SK-N-SH (cell line): ENCODE results near the gene USP36.

Source experiments
- ELF1 ChIP-seq: IDR thresholded peaks from 2 replicates; pipeline ENCODE4 v1.4.0; 2012
- EZH2phosphoT487 ChIP-seq: fragments of 200-600 bp; sonication (generic); IDR thresholded peaks from 2 replicates; pipeline ENCODE4 v1.6.1; 2017; ENCODE audit warnings: low read depth, mixed run types, mild to moderate bottlenecking, antibody characterized with exemption, moderate library complexity, borderline replicate concordance
- GATA2 ChIP-seq: sonication (generic); formaldehyde crosslinking; IDR thresholded peaks from 2 replicates; pipeline ENCODE4 v1.5.0; 2020; ENCODE audit warnings: mild to moderate bottlenecking, missing genetic modification reagents
- POLR2AphosphoS5 ChIP-seq: IDR thresholded peaks from 2 replicates; pipeline ENCODE4 v1.6.1; 2012; ENCODE audit warnings: low read depth, low read length
- RFX5 ChIP-seq: IDR thresholded peaks from 2 replicates; pipeline ENCODE4 v1.6.1; 2012; ENCODE audit warnings: mild to moderate bottlenecking, improper control_type of control experiment, low read length
- RXRA ChIP-seq: IDR thresholded peaks from 2 replicates; pipeline ENCODE4 v1.4.0; 2012; ENCODE audit warnings: low read depth, mild to moderate bottlenecking, borderline replicate concordance
- SIN3A ChIP-seq: IDR thresholded peaks from 2 replicates; pipeline ENCODE4 v1.6.1; 2012; ENCODE audit warnings: low read depth, mild to moderate bottlenecking, low read length, moderate library complexity, borderline replicate concordance
- SMC3 ChIP-seq: IDR thresholded peaks from 2 replicates; pipeline ENCODE4 v1.6.1; 2012; ENCODE audit warnings: low read depth, low read length, improper control_type of control experiment
- TEAD4 ChIP-seq: IDR thresholded peaks from 2 replicates; pipeline ENCODE4 v1.4.0; 2012; ENCODE audit warnings: mild to moderate bottlenecking, borderline replicate concordance; ENCODE audit not compliant: insufficient read depth
- YY1 ChIP-seq: IDR thresholded peaks from 2 replicates; pipeline ENCODE4 v1.4.0; 2012; ENCODE audit warnings: low read depth, mild to moderate bottlenecking
- TF ChIP-seq, protein P1 (sequence below): fragments of 200-600 bp; sonication (generic); IDR thresholded peaks from 2 replicates; pipeline ENCODE4 v1.6.1; 2017; ENCODE audit warnings: antibody characterized with exemption, mild to moderate bottlenecking, moderate library complexity
- TF ChIP-seq, protein P2 (sequence below): IDR thresholded peaks from 2 replicates; pipeline ENCODE4 v1.4.0; 2012; ENCODE audit warnings: low read depth

DNA sequence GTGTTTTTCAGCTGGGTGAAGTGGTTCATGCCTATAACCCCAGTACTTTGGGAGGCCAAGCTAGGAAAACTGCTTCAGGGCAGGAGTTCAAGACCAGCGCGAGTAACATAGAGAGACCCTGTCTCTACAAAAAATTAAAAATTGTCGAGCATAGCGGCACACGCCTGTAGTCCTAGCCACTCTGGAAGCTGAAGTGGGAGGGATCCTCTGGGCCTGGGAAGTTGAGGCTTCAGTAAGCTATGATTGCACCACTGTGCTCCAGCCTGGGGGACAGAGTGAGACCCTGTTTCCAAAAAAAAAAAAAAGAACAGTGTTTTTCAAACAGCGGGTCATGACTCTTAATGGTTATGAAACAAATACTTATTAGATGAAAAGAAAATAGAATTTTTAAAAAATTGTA, 56.3 kb downstream of the USP36 start:
- TF ChIP-seq, protein P1, sequence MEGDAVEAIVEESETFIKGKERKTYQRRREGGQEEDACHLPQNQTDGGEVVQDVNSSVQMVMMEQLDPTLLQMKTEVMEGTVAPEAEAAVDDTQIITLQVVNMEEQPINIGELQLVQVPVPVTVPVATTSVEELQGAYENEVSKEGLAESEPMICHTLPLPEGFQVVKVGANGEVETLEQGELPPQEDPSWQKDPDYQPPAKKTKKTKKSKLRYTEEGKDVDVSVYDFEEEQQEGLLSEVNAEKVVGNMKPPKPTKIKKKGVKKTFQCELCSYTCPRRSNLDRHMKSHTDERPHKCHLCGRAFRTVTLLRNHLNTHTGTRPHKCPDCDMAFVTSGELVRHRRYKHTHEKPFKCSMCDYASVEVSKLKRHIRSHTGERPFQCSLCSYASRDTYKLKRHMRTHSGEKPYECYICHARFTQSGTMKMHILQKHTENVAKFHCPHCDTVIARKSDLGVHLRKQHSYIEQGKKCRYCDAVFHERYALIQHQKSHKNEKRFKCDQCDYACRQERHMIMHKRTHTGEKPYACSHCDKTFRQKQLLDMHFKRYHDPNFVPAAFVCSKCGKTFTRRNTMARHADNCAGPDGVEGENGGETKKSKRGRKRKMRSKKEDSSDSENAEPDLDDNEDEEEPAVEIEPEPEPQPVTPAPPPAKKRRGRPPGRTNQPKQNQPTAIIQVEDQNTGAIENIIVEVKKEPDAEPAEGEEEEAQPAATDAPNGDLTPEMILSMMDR: no peak
- no peak for TF ChIP-seq GATA2 (CRISPR knock-in tag)
- TF ChIP-seq TEAD4: no peak
- no peak for TF ChIP-seq ELF1
- TF ChIP-seq EZH2phosphoT487: no peak
- TF ChIP-seq RXRA: no peak
- TF ChIP-seq SMC3: no peak
- TF ChIP-seq YY1: no peak
- no peak for TF ChIP-seq RFX5
- TF ChIP-seq, protein P2, sequence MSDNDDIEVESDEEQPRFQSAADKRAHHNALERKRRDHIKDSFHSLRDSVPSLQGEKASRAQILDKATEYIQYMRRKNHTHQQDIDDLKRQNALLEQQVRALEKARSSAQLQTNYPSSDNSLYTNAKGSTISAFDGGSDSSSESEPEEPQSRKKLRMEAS: no peak
- TF ChIP-seq SIN3A: no peak
- no peak for TF ChIP-seq POLR2AphosphoS5
